Thoracic aorta (tissue), 2 donors: Measurements from ENCODE around the gene C3orf20. TPM values are rescaled to one million over a fixed set of nuclear protein-coding genes. Genes with fewer than 3 reads are reported as not detected.

Experiments
- ATAC-seq: fragments of 150-250 bp; one replicate; pipeline ENCODE4 v1.8.0; 2017; ENCODE audit warnings: low read depth; ENCODE audit not compliant: insufficient number of reproducible peaks, low FRiP score
- DNase-seq: peaks from one replicate; pipeline ENCODE4 v3.0.0-alpha.2; 2020; ENCODE audit warnings: low spot score
- H3K27ac ChIP-seq, 2 donors: fragments of 200-600 bp; sonication (generic); 1 replicate in 1 of 2; 2 replicates in 1 of 2; pipeline ENCODE4 v1.5.1; 2016; ENCODE audit warnings: mild to moderate bottlenecking in 2 of 2, moderate library complexity in 2 of 2
- H3K27me3 ChIP-seq: fragments of 200-600 bp; sonication (generic); replicated peaks from 2 replicates; pipeline ENCODE4 v1.6.0; 2016; ENCODE audit warnings: mild to moderate bottlenecking; ENCODE audit not compliant: insufficient read depth
- H3K36me3 ChIP-seq: fragments of 200-600 bp; sonication (generic); one replicate; pipeline ENCODE4 v1.5.1; 2016
- H3K4me1 ChIP-seq, 2 donors: fragments of 200-600 bp; sonication (generic); 1 replicate in 1 of 2; 2 replicates in 1 of 2; pipeline versions ENCODE4 v1.5.1 to v1.6.0; 2016; ENCODE audit warnings: low read depth in 2 of 2, mild to moderate bottlenecking in 1 of 2; ENCODE audit not compliant: control insufficient read depth in 1 of 2
- H3K4me3 ChIP-seq: fragments of 200-600 bp; sonication (generic); 2 replicates; pipeline ENCODE4 v1.5.1; 2016; ENCODE audit warnings: mild to moderate bottlenecking
- H3K9me3 ChIP-seq: fragments of 200-600 bp; sonication (generic); 2 replicates; pipeline ENCODE4 v1.5.1; 2016
- total RNA-seq, 2 donors: library from RNA; depleted of rRNA; stranded (reverse); fragments of >200 nt; gene quantifications; one replicate each; pipeline versions ENCODE4 v1.1.0 to v1.2.3, GENCODE V29; 2016
- TF ChIP-seq, protein P1 (sequence below): fragments of 200-600 bp; sonication (generic); IDR thresholded peaks from one replicate; pipeline ENCODE4 v1.5.1; 2019; ENCODE audit warnings: antibody characterized with exemption

The C3orf20 gene
- total RNA-seq, 2 donors from 2014 or later = not detected

DNA sequence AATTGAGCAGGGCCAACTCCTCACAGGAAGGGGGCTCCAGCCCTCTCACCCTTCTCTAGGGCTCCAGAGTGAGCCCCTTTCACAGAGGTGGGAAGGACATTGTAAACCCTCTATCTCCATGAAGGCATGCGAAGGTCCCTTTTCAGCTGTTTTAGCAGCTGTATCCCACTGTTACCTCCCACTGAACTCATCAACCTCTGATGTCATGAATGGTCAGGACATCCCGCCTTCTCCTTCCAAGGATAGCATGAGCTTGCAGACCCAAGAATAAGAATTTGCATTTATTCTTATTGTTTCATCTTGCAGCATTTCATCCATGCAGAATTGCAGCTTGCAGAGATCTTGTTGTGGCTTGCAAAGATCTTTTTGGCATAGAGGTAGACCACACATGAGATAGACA, 119.5 kb downstream of the C3orf20 start:
- TF ChIP-seq, protein P1, sequence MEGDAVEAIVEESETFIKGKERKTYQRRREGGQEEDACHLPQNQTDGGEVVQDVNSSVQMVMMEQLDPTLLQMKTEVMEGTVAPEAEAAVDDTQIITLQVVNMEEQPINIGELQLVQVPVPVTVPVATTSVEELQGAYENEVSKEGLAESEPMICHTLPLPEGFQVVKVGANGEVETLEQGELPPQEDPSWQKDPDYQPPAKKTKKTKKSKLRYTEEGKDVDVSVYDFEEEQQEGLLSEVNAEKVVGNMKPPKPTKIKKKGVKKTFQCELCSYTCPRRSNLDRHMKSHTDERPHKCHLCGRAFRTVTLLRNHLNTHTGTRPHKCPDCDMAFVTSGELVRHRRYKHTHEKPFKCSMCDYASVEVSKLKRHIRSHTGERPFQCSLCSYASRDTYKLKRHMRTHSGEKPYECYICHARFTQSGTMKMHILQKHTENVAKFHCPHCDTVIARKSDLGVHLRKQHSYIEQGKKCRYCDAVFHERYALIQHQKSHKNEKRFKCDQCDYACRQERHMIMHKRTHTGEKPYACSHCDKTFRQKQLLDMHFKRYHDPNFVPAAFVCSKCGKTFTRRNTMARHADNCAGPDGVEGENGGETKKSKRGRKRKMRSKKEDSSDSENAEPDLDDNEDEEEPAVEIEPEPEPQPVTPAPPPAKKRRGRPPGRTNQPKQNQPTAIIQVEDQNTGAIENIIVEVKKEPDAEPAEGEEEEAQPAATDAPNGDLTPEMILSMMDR = no peak

DNA sequence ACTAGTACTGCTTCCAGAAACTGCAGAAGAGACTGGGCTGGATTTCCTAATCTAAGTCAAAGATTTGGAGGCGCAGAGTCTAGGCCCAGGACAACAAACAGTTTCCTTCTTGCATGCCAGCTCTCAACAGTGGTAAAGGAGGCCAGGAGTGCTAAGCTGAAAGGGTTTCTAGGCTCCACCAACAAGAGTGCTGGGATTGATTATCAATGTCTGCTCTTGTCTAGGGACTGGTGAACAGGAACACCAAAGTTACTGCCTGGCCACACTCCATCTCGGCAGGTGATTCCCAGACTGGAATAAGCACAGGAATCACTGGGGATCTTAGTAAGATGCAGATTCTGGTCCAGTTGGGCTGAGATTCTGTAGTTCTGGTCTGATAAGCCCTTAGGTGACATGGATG, 121.1 kb downstream of the C3orf20 start:
- Histone ChIP-seq H3K27me3 (no peaks in the 10 kb centered on the region), H3K27ac (no peak overlapping the region), H3K4me3 (no peak overlapping the region), H3K36me3 (no peaks in the 10 kb centered on the region), H3K4me1 (no peaks in the 10 kb centered on the region), H3K9me3 (no peaks in the 10 kb centered on the region)
- DNase-seq = no peak
- ATAC-seq = no peak
- TF ChIP-seq, protein P1 = no peak

More for the DNA sequence above, 119.5 kb downstream of the C3orf20 start:
- H3K27ac ChIP-seq = no peak overlapping the region
- H3K4me3 ChIP-seq = no peak overlapping the region
- no peaks in the 10 kb centered on the region for H3K36me3 ChIP-seq
- no peaks in the 10 kb centered on the region for H3K9me3 ChIP-seq
- no peaks in the 10 kb centered on the region for H3K27me3 ChIP-seq
- ATAC-seq (no peak), DNase-seq (no peak)
- H3K4me1 ChIP-seq = no peaks in the 10 kb centered on the region

DNA sequence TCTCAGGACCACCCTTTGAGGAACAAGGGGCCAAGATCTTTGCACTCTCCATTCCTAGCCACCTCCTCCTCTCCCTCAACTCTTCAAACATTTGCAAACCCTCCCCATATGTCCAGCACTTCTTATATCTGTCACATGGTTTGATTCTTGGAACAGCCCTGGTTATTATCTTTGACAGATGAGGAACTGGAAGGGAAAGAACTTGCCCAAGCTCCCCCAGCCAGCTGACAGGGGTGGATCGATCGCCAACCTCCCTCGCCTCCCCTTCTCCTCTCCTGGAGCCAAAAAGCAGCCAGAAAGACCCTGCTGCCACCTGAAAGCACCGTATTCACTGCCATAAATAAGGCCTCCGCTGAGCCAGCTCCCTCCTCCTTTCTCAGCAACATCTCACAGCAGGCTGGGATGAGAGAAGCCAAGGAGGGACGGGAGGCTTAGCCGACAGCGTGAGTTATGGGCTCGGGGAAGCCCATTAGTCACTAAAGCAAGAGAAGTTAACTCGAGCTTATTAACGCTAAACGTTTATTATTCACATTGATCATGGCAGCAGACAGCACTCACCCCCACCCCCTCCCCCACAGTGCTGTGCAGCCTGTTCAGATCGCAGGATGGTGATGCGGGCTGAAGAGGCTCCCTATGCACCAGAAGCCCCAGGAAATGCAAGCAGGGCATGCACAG, 121.6 kb downstream of the C3orf20 start:
- TF ChIP-seq, protein P1 = no peak
- Histone ChIP-seq H3K9me3 (no peaks in the 10 kb centered on the region), H3K27ac (no peak overlapping the region), H3K27me3 (no peaks in the 10 kb centered on the region), H3K36me3 (no peaks in the 10 kb centered on the region), H3K4me3 (no peak overlapping the region), H3K4me1 (no peaks in the 10 kb centered on the region)
- no peak for DNase-seq
- ATAC-seq = no peak

- Histone ChIP-seq H3K36me3 (no peaks in the 10 kb centered on the region), H3K27ac (no peak overlapping the region), H3K9me3 (no peaks in the 10 kb centered on the region), H3K27me3 (no peaks in the 10 kb centered on the region), H3K4me3 (no peak overlapping the region), H3K4me1 (no peaks in the 10 kb centered on the region)
- DNase-seq (no peak), ATAC-seq (no peak)
- TF ChIP-seq, protein P1 = no peak
Observed at GRCh38 chr3:14797731-14798130, 122.8 kb downstream of the C3orf20 start.

- Histone ChIP-seq H3K9me3 (no peaks in the 10 kb centered on the region), H3K4me3 (no peak overlapping the region), H3K36me3 (no peaks in the 10 kb centered on the region), H3K4me1 (no peaks in the 10 kb centered on the region), H3K27me3 (no peaks in the 10 kb centered on the region), H3K27ac (no peak overlapping the region)
- ATAC-seq (no peak), DNase-seq (no peak)
- TF ChIP-seq, protein P1 = no peak
Observed at GRCh38 chr3:14798231-14798630, 123.3 kb downstream of the C3orf20 start.
